Activated CD8-positive, alpha-beta memory T cell treated with anti-CD3 and anti-CD28 coated beads, Interleukin-2, amount 10 ng/mL, durations not matched to agents 7 days and 5 days (primary cell): Measurements from ENCODE around the gene MYO10. TPM values are rescaled to one million over a fixed set of nuclear protein-coding genes. Genes with fewer than 3 reads are reported as not detected.

Source experiments
- ATAC-seq: fragments of 150-1000 bp; cut with Tn5 transposase; one replicate; pipeline ENCODE4 v1.10.0; 2021; ENCODE audit warnings: moderate library complexity
- CTCF ChIA-PET: fragments of 350-600 bp; sonication (Branson Sonifier 250); formaldehyde crosslinking; loops from one replicate; lab custom pipeline; 2021; ENCODE audit warnings: antibody characterized with exemption; lab: Charles Lee
- DNase-seq: peaks from one replicate; pipeline ENCODE4 v3.0.0-alpha.2; 2020
- H3K27ac Mint-ChIP-seq: one replicate; pipeline ENCODE4 v1.8.0; 2021; ENCODE audit warnings: mild to moderate bottlenecking, mixed read lengths
- H3K27me3 Mint-ChIP-seq: one replicate; pipeline ENCODE4 v1.8.0; 2021; ENCODE audit warnings: mixed read lengths
- H3K36me3 Mint-ChIP-seq: one replicate; pipeline ENCODE4 v1.8.0; 2021; ENCODE audit warnings: mild to moderate bottlenecking, mixed read lengths
- H3K4me1 Mint-ChIP-seq: one replicate; pipeline ENCODE4 v1.8.0; 2021; ENCODE audit warnings: mixed read lengths
- H3K4me3 Mint-ChIP-seq: one replicate; pipeline ENCODE4 v1.8.0; 2021; ENCODE audit warnings: mild to moderate bottlenecking, moderate library complexity, mixed read lengths
- H3K9me3 Mint-ChIP-seq: one replicate; pipeline ENCODE4 v1.8.0; 2022; ENCODE audit warnings: low read depth, mixed read lengths
- total RNA-seq, 2 experiments: library from RNA; stranded (reverse); gene quantifications; one replicate each; pipeline ENCODE4 v1.2.3, GENCODE V29; 2021

The MYO10 gene
- total RNA-seq, 2 experiments from 2014 or later = not detected

DNA sequence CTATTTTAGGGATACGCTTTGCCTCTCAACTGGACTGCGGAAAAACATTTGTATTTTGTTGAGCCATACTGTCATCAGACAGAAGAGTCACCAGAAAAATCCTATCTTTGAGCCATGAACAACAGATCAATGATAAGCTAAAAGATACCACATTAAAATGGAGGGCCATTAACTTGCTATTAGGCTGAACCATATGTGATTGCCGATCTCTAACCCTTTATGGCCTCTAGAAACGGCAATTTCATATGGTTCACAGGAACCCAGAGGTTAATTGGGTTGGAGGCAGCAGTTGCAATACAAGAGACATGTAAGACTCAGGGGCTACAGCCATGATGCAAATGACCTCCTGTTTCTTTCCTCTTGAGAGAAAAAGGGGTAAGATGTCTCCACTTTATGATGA, 69.8 kb downstream of the MYO10 start:
- no peaks in the 10 kb centered on the region for H3K36me3 Mint-ChIP-seq
- no peak for ATAC-seq
- CTCF ChIA-PET = no interaction called here

DNA sequence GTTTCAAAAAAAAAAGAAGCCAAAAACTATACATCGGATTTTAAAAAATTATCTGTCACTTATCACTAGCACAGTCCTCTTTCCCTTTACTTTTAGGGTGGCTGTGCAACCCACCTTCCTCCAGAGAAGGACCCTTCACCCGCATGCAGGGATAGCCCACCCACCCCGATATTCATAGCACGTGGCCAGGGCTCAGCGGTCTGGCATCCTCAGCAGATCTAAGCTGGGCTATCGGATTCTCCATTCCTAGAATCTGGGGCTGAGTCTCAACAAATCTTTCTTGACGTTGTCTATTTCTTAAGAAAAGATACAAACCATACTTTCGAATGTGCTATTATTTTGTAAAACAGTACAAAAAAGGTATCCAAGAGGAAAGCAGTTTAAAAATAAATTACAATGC, 70.9 kb downstream of the MYO10 start:
- Mint-ChIP-seq H3K36me3 (no peaks in the 10 kb centered on the region), H3K9me3 (no peaks in the 10 kb centered on the region), H3K4me3 (no peak overlapping the region), H3K27me3 (no peaks in the 10 kb centered on the region), H3K27ac (no peak overlapping the region), H3K4me1 (no peaks in the 10 kb centered on the region)
- DNase-seq (no peak), ATAC-seq (no peak)
- CTCF ChIA-PET = no interaction called here

More for the DNA sequence above, 69.8 kb downstream of the MYO10 start:
- Mint-ChIP-seq H3K4me3 (no peak overlapping the region), H3K27me3 (no peaks in the 10 kb centered on the region), H3K4me1 (no peaks in the 10 kb centered on the region), H3K9me3 (no peaks in the 10 kb centered on the region), H3K27ac (no peak overlapping the region)
- DNase-seq = no peak

DNA sequence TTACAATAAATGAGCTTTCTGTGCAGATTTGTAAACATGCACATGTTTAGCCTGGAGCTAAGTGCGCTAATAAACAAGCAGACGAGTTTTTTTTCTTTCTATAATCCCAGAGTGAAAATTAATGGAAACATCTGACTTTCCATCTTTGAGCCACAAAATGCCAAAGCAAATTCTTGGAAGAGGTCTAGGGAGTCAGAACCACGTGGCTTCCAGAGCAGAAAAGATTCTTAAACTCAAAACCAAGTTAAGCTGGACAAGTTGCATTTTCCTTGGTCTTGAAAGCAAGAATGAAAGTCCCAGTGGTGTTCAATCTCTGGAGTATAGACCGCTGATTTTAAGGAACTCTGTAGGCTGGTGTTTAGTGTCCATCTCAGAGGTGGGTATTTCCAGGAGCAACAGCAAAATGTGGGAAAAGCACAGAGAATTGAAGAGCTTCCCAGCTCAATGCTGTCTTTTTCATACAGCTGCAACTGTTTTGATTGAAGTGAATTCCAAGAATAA, 71.4 kb downstream of the MYO10 start:
- no peaks in the 10 kb centered on the region for H3K36me3 Mint-ChIP-seq
- CTCF ChIA-PET = no interaction called here
- no peak overlapping the region for H3K27ac Mint-ChIP-seq
- H3K4me3 Mint-ChIP-seq = no peak overlapping the region
- ATAC-seq (no peak), DNase-seq (no peak)
- H3K27me3 Mint-ChIP-seq = no peaks in the 10 kb centered on the region
- H3K4me1 Mint-ChIP-seq = no peaks in the 10 kb centered on the region
- no peaks in the 10 kb centered on the region for H3K9me3 Mint-ChIP-seq

DNA sequence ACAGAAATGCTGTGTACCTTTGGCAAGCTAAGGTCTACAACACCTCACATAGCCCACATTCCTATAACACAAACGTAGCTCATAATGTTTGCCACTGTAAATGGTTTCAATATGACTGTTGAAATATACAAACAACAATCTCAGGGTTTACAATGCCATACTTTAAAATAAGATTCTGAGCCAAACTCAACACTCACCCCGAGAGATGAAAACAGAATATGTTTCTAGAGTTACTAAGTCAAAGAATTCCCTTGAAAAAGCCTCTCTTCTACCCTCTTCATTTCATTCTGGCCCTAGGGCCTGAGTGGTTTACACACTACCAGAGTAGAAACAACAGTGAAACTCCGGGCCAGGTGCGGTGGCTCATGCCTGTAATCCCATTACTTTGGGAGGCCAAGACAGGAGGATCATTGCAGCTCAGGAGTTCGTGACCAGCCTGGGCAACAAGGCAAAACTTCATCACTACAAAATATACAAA, 72.6 kb downstream of the MYO10 start:
- H3K27ac Mint-ChIP-seq = no peak overlapping the region
- ATAC-seq = no peak
- CTCF ChIA-PET = no interaction called here

DNA sequence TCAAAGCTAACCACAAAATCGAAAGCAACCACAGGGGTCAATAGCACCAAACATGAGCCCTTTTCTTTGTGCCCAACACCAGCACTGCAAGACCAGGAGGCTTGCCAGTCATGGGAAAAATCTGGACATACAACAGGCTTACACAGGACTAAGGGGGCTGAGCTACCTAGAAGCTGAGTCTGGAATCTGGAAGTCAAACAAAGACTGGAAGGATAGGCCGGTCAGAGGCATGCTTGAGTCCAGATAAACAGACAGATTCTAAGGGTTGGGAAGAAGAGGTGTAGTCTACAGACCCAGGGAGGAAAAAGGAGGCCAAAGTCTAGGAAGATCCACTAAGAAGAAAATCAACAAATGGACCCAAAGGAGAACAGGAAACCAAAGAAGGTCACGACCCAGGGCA, 73.3 kb downstream of the MYO10 start:
- CTCF ChIA-PET = no interaction called here
- H3K36me3 Mint-ChIP-seq = no peaks in the 10 kb centered on the region
- no peak overlapping the region for H3K27ac Mint-ChIP-seq
- ATAC-seq = no peak
- DNase-seq = no peak
- no peak overlapping the region for H3K4me3 Mint-ChIP-seq
- H3K9me3 Mint-ChIP-seq = no peaks in the 10 kb centered on the region
- no peaks in the 10 kb centered on the region for H3K27me3 Mint-ChIP-seq
- H3K4me1 Mint-ChIP-seq = no peaks in the 10 kb centered on the region

More for the DNA sequence above, 72.6 kb downstream of the MYO10 start:
- Mint-ChIP-seq H3K4me3 (no peak overlapping the region), H3K27me3 (no peaks in the 10 kb centered on the region), H3K9me3 (no peaks in the 10 kb centered on the region), H3K4me1 (no peaks in the 10 kb centered on the region), H3K36me3 (no peaks in the 10 kb centered on the region)
- DNase-seq = no peak

DNA sequence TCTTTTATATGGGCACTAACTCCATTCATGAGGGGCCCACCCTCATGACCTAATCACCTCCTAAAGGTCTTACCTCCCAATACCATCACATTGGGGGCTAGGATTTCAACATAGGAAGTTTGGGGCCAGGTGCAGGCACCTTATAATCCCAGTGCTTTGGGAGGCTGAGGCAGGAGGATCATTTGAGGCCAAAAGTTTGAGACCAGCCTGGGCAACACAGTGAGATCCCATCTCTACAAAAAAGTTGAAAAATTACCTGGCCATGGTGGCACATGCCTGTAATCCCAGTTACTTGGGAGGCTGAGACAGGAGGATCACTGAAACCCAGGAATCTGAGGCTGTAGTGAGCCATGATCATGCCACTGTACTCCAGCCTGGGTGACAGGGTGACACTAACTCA, 76.7 kb downstream of the MYO10 start:
- no peaks in the 10 kb centered on the region for H3K9me3 Mint-ChIP-seq
- no peaks in the 10 kb centered on the region for H3K27me3 Mint-ChIP-seq
- H3K4me3 Mint-ChIP-seq = no peak overlapping the region
- no peaks in the 10 kb centered on the region for H3K36me3 Mint-ChIP-seq
- no peaks in the 10 kb centered on the region for H3K4me1 Mint-ChIP-seq
- no peak for DNase-seq
- ATAC-seq = no peak
- H3K27ac Mint-ChIP-seq = no peak overlapping the region
- CTCF ChIA-PET = no interaction called here

DNA sequence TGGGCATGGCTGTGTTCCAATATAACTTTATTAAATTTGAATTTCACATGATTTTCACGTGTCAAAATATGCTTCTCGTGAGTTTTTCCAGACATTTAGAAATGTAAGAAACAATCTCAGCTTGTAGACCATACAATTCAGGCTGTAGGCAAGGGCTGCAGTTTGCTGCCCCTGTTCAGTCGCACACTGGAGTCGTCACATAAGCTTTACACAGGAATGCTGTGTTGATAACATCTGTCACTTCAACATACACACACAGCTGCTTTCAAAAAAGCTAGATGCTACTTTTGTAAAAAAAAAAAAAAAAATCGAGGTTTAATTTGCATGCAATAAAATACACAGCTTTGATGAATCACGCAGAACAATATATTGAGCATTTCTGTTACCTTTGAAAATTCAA, 77.9 kb downstream of the MYO10 start:
- ATAC-seq (no peak), DNase-seq (no peak)
- H3K9me3 Mint-ChIP-seq = no peaks in the 10 kb centered on the region
- no peaks in the 10 kb centered on the region for H3K4me1 Mint-ChIP-seq
- no peaks in the 10 kb centered on the region for H3K27me3 Mint-ChIP-seq
- CTCF ChIA-PET = no interaction called here
- no peak overlapping the region for H3K4me3 Mint-ChIP-seq
- H3K36me3 Mint-ChIP-seq = no peaks in the 10 kb centered on the region
- no peak overlapping the region for H3K27ac Mint-ChIP-seq

DNA sequence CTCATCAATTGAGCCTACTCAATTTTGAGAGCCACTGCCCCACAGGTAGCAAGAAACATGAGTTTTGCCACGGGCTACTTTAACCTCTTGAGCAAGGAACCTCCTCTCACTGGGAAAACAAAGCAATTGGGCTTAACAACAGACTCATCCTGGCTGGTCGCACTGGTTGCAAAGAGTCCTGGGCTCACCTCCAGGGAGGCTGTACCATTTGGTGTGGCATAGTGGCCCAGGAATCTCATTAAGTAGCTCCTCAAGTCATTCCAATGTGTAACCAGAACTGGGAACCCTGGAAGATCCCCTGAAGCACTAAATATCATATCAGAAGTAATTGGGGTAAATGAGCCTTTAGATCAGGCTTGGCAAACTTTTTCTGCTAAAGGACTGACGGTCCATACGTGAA, 78.5 kb downstream of the MYO10 start:
- CTCF ChIA-PET = no interaction called here
- H3K4me1 Mint-ChIP-seq = no peaks in the 10 kb centered on the region
- H3K36me3 Mint-ChIP-seq = no peaks in the 10 kb centered on the region
- no peaks in the 10 kb centered on the region for H3K9me3 Mint-ChIP-seq
- no peak overlapping the region for H3K27ac Mint-ChIP-seq
- no peaks in the 10 kb centered on the region for H3K27me3 Mint-ChIP-seq
- no peak for ATAC-seq
- no peak overlapping the region for H3K4me3 Mint-ChIP-seq
- no peak for DNase-seq

DNA sequence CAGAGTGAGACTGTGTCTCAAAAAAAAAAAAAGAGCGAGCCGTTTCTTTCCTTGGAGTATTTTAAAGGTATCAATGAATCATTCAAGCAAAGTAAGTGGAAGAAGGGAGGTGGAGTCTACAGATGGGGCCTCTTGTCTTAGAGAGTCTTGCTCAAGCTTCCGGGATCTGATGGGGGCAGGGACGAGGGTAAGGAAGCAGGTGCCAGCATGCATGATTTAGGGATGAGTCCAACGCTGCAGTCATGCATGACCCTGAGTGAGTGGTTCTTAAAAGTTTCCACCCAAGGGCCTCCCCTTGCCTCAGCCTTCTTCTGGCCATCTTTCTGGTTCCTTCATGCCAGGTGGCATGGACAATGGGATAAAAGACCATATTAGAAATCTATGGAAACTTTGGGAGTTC, 79.6 kb downstream of the MYO10 start:
- no peak for DNase-seq
- H3K4me3 Mint-ChIP-seq = no peak overlapping the region
- H3K27ac Mint-ChIP-seq = no peak overlapping the region
- no peaks in the 10 kb centered on the region for H3K27me3 Mint-ChIP-seq
- H3K4me1 Mint-ChIP-seq = no peaks in the 10 kb centered on the region
- H3K9me3 Mint-ChIP-seq = no peaks in the 10 kb centered on the region
- H3K36me3 Mint-ChIP-seq = no peaks in the 10 kb centered on the region
- ATAC-seq = no peak
- CTCF ChIA-PET = no interaction called here

DNA sequence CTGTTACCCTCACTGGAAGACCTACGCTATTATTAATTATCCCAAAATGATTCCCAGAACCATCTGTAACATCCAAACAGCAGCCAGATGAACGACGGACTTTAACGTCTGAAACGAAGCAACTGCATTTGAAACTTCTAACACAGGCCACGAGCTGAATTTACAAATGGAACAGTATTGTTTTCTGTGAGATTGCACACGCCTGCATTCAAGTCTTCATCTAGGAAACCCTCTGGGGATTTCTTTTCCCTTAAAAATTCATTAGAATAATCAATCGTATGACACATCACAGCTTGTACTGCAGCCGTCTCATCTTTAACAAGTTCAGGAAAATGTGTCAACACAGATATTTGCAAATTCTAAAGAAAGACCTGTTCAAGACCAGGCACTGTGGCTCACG, 80.2 kb downstream of the MYO10 start:
- DNase-seq (no peak), ATAC-seq (no peak)
- H3K36me3 Mint-ChIP-seq = no peaks in the 10 kb centered on the region
- no peaks in the 10 kb centered on the region for H3K9me3 Mint-ChIP-seq
- no peak overlapping the region for H3K4me3 Mint-ChIP-seq
- H3K4me1 Mint-ChIP-seq = no peaks in the 10 kb centered on the region
- H3K27me3 Mint-ChIP-seq = no peaks in the 10 kb centered on the region
- CTCF ChIA-PET = no interaction called here
- no peak overlapping the region for H3K27ac Mint-ChIP-seq

DNA sequence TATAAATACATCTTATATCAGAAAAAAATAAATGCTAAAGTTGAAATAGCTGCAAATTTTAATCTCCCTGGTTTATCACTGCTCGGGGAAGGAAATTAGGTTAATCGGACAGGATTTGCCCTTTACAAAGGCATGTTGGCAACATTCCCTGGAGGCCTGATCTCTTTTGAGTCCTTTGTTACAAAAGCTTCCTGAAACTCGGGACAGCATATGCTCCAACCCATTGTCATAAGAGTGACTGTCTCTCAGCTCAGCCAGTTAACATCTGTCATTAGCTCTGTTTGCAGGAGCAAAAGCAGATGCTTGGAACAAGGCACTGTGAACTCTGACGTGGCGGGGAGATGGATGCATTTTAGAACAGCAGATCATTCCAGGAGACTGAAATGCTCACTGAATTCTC, 80.6 kb downstream of the MYO10 start:
- Mint-ChIP-seq H3K4me3 (no peak overlapping the region), H3K27me3 (no peaks in the 10 kb centered on the region), H3K27ac (no peak overlapping the region), H3K36me3 (no peaks in the 10 kb centered on the region), H3K9me3 (no peaks in the 10 kb centered on the region), H3K4me1 (no peaks in the 10 kb centered on the region)
- no peak for DNase-seq
- no peak for ATAC-seq
- CTCF ChIA-PET = no interaction called here

DNA sequence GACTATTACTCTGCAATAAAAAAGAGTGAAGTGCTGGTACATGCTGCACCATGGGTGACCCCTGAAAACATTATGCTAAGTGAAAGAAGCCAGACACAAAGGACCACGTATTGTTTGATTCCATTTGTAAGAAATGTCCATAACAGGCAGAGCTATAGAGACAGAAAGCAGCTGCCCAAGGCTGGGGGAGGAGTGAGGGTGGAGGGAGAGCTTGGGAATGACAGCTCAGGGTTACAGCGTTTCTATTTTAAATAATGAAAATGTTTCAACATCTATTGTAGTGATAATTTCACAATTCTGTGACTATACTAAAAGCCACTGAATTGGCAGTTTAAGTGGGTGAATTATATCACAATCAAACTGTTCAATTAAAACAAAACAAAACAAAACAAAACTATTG, 81.7 kb downstream of the MYO10 start:
- CTCF ChIA-PET = no interaction called here
- Mint-ChIP-seq H3K36me3 (no peaks in the 10 kb centered on the region), H3K27ac (no peak overlapping the region), H3K4me1 (no peaks in the 10 kb centered on the region), H3K27me3 (no peaks in the 10 kb centered on the region), H3K9me3 (no peaks in the 10 kb centered on the region), H3K4me3 (no peak overlapping the region)
- no peak for DNase-seq
- ATAC-seq = no peak

DNA sequence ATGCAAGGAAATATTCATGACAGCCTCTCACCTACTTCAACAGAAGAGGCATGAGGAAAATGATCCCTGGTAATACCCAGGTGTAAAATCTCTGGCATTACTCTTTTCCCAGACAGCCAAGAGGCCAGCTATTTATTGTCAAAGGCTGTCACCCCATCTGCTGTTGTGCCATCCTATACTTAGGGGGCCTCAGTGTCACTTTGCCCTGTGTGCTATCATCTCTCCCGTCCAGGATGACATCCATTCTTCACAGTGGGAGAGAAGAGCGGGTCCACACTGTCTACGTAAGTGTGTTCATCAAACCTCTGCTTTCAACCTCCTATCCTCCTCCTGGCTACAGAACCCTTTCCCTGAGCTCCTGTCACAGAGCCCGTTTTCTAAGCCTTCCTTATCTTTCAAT, 82.6 kb downstream of the MYO10 start:
- H3K27ac Mint-ChIP-seq = no peak overlapping the region
- no peaks in the 10 kb centered on the region for H3K9me3 Mint-ChIP-seq
- ATAC-seq (no peak), DNase-seq (no peak)
- no peaks in the 10 kb centered on the region for H3K27me3 Mint-ChIP-seq
- no peak overlapping the region for H3K4me3 Mint-ChIP-seq
- H3K4me1 Mint-ChIP-seq = no peaks in the 10 kb centered on the region
- CTCF ChIA-PET = no interaction called here
- no peaks in the 10 kb centered on the region for H3K36me3 Mint-ChIP-seq

DNA sequence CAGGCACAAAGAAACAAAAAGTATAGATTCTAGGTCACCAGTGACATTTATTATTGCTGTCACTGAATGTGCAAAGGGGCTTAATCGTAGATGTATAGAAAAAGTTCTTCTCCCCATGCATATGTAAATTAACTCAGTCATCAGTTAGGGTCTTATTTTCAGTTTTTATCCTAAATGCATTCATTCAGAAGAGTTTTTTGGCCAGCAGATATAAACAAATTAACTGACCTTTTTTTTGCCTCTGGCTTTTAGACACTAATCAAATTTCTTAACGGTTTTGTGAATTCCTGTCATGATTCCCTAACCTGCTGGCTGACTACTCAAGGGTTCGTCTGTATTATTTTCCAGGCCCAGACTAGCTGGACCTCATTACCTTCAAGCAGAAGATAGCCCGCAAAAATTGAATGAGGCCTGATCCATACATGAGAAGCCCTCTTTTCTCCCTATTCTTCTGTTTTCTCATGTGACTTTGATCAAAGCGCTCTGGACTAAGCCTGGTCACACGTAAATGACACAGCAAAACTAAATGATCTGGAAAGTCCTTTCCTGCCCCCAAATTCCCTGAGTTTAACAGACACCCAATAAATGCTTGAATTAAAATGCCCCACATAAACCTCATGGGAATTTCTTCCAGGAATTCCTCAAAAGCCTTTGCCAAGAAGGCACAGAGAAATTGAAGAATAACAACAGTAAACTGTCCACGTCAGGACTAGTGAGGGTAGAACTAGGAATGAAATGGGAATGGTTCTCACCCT, 83.7 kb downstream of the MYO10 start:
- no peaks in the 10 kb centered on the region for H3K36me3 Mint-ChIP-seq
- ATAC-seq (no peak), DNase-seq (no peak)
- H3K27ac Mint-ChIP-seq = no peak overlapping the region
- no peaks in the 10 kb centered on the region for H3K4me1 Mint-ChIP-seq
- no peak overlapping the region for H3K4me3 Mint-ChIP-seq
- no peaks in the 10 kb centered on the region for H3K9me3 Mint-ChIP-seq
- no peaks in the 10 kb centered on the region for H3K27me3 Mint-ChIP-seq
- CTCF ChIA-PET = no interaction called here
